ENCODE measurements around the gene PDCD7. TPM values are rescaled to one million over a fixed set of nuclear protein-coding genes. Genes with fewer than 3 reads are reported as not detected.

PDCD7 gene
- total and polyA plus RNA-seq, 2 of the 13 experiments (the other 11 are each of a cell fraction or from before 2014, with no cell fraction given) = 10.1 to 14.7 TPM

GRCh38 chr15:65082303-65082953, 51.2 kb downstream of the PDCD7 start:
- Histone ChIP-seq H3K79me2 (ENCODE audit: insufficient read depth, low read length) (no peaks in the 10 kb centered on the region), H3K4me1 (ENCODE audit: insufficient read depth, low read length) (peaks cover 85% of the 10 kb centered on the region), H3K9me3 (ENCODE audit: low read length) (no peaks in the 10 kb centered on the region), H3K9ac (ENCODE audit: insufficient read depth, low read depth, low read length) (no peak overlapping the region), H4K20me1 (ENCODE audit: insufficient read depth, low read length) (no peaks in the 10 kb centered on the region), H2AFZ (ENCODE audit: low read length) (no peak overlapping the region), H3K4me2 (ENCODE audit: low read depth, low read length) (peak overlapping the region; percentile 44; the same call in 1 of the 2 replicates), H3K27ac (ENCODE audit: extremely low read length, insufficient read depth, low read length) (no peak overlapping the region), H3K27me3 (ENCODE audit: control insufficient read depth in 1 of 2, insufficient read depth in 2 of 2, low read length in 2 of 2) (peaks cover 0 to 21% of the 10 kb centered on the region in 2 experiments; a peak in 2 of 5 replicates), H3K36me3 (replicated peaks in 1 of 2; ENCODE audit: control insufficient read depth in 1 of 2, insufficient read depth in 2 of 2, low read length in 2 of 2) (no peaks in the 10 kb centered on the region), H3K4me3 (replicated peaks in 1 of 3; ENCODE audit: insufficient read depth in 1 of 3, low read depth in 2 of 3, low read length in 3 of 3) (peak overlapping the region in 1 of 3 experiments; percentile 36; a peak in 2 of 6 replicates)
- in situ Hi-C loops (cut with HindIII; ENCODE audit: extremely low pct_ligation_motif_present, low pct_unique_long_range_greater_than_20kb) = loop anchor here (10.0 kb wide), 1 partner anchor 48 kb away; no protein-coding TSS in a partner anchor
- TF ChIP-seq UBTF (CRISPR knock-in tag; IDR thresholded peaks at IDR 0.05) = peak; percentile 26; the same call in 1 of the 2 replicates
- no peak for TF ChIP-seq HOXA9 (CRISPR knock-in tag; IDR thresholded peaks at IDR 0.05; ENCODE audit: borderline replicate concordance)
- no peak for TF ChIP-seq NFYC (CRISPR knock-in tag; IDR thresholded peaks at IDR 0.05)
- TF ChIP-seq BCLAF1 (IDR thresholded peaks at IDR 0.05) = no peak
- CTCF ChIA-PET (ENCODE audit: low intra/inter-chr PET ratio, low total read pairs) = interaction anchor here (0.8 to 6.7 kb wide), 3 partner anchors 27 to 50 kb away, joined by 3 to 54 read pairs (median 10); no protein-coding TSS in a partner anchor
- BruUV-seq (replicated peaks) = no TSS peak
- intact Hi-C loops (cut with micrococcal nuclease; ENCODE audit: unreplicated experiment) = loop anchor here (2.0 kb wide), 1 partner anchor 28 kb away; no protein-coding TSS in a partner anchor
- FAIRE-seq = no peak
- 9% methylated on average over 7 of the region's 7 CpGs for WGBS (ENCODE audit: low lambda C conversion rate)
- DNase-seq (ENCODE audit: low spot score) = no peak
- ATAC-seq = no peak
- POLR2A ChIA-PET = interaction anchor here (0.9 kb wide), 1 partner anchor 28 kb away, joined by 3 read pairs; no protein-coding TSS in a partner anchor

Data from HepG2 (cell line).